ENCODE results near the gene PTCH1. TPM values are rescaled to one million over a fixed set of nuclear protein-coding genes. Genes with fewer than 3 reads are reported as not detected.

The PTCH1 gene
- total RNA-seq, 1 donor from 2014 or later, result 8.3 TPM

- no peak for DNase-seq
Observed at GRCh38 chr9:95497772-95498171, 19.0 kb downstream of the PTCH1 start.

DNA sequence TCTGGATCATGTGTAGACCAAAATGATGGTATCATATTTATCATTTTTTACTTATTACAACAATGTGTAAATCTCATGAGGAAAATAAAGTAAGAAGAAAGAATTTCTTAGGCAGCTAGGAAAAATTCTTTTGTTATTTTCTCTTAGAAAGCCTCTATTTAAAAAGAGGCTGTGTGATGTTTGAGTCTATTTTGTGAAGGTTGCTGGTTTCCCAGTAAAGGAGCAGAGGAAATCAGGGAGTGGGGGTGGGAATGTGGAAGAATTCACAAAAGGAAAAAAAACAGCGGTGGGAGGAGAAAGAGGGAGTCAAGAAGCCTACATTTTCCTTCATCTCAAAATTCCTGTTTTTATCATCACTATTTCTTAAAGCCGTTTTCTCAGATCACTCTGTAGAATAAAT, 20.1 kb downstream of the PTCH1 start:
- no peak for DNase-seq

DNA sequence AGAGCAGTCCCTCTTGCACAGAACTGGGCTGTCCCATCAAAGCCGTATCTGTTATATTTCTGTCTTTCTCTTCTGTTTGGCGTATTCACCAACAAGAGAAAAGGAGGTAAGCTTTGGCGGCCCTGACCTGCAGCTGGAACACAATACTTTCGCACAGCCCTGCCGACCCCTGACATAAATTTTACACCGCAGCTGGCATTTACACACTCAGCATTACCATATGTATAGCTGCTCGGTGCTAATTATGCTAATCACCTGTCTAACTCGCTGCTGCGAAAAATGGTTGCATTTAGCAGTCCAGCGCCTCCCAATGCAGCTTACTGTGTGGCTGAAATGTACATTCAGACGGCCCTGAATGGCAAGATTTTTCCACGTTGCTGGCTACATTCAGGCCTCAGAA, 20.8 kb downstream of the PTCH1 start:
- no peak for DNase-seq

- DNase-seq, result no peak
Observed at GRCh38 chr9:95495529-95495928, 21.2 kb downstream of the PTCH1 start.

GRCh38 chr9:95494416-95495371, 22.1 kb downstream of the PTCH1 start:
- no peak for DNase-seq

GRCh38 chr9:95494022-95494415, 22.8 kb downstream of the PTCH1 start:
- peak; percentile 46 for DNase-seq

DNA sequence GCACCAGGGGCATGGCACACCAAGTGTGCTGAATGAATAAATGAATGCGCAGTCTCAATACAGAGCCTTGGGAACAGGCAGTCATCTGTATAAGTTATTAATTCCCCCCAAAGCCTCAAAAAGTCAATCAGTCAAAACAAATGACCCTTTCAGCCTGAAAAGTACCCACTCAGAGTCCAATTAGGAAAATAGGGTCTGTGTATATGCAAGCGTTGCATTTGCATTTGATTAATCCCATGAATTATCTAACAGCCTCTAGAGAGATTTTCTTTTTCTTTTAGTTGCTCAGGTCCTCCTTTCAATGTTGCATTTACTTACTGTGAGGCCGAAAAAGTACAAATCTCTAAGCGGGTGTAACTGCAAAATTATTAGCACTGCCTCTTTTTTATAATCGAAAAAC, 23.4 kb downstream of the PTCH1 start:
- DNase-seq, result no peak

GRCh38 chr9:95491543-95492320, 25.0 kb downstream of the PTCH1 start:
- no peak for DNase-seq

DNA sequence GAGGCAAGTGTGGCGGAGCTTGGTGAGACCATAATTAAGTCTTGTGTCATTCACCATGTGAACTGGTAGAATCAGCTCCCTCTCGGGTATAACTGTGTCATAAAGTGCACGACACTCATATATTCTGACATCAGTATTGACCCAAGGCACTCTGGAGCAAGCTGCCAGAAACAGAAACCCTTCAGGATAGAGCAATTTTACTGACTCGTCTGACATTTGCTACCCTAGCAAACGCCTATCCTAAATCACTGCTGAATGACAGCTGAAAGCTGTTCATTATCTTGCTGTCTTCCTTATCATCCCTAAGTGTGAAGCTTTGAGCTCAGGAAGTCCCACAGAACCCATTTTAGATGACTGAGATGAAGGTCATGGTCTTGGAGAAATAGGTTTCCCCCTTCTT, 27.8 kb downstream of the PTCH1 start:
- no peak for DNase-seq

GRCh38 chr9:95486318-95486717, 30.5 kb downstream of the PTCH1 start:
- no peak for DNase-seq

DNA sequence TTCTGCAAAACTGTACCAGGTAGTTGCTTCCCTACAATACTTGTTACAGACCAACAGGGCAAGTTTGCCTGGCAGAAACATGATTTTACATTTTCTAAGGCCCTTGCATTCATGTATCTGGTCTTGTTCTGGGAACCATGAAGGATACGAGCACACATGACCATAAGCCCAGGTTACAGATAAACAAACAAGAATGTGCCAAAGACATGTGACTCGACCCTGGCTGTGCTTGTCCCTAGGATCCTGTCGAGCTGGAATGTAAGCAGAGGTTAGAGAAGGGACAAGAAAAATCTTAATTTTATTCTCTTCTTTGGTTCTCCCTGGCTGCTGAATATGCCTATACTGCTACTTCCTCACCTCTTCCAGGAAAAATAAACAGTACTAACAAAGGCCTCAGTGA, 32.5 kb downstream of the PTCH1 start:
- no peak for DNase-seq

- no peak for DNase-seq
Observed at GRCh38 chr9:95483431-95483830, 33.3 kb downstream of the PTCH1 start.

DNA sequence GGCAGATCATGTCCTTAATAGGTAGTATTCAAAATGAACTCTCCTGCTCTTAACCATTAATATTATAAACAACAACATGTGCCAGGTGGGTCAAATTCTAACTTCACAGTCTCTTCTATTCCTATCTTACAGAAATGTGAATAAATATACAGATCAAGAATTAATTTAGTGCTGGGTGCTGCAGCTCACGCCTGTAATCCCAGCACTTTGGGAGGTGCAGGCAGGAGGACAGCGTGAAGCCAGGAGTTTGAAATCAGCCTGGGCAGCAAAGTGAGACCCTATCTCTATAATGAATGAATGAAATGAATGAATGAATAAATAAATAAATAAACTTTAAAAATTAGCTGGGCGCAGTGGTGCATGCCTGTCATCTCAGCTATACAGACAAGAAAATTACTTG, 34.1 kb downstream of the PTCH1 start:
- no peak for DNase-seq

DNA sequence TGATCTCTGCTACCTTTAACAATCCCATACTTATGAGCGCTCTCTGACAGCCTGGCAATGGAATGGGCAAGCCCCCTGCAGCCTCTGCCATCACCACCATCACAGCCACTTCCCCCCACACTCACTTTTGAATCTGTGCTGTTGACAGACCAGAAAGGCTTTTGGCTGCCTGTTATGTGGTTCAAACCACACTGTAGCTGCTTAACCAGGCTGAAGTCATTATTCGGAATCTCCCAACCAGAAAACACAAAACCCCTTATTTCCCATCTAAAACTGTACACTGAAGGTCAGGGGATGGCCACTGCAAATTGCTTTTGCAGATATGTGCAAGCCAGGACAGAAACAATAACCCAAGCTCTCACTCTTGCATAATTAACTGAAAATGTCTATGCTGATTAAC, 35.8 kb downstream of the PTCH1 start:
- DNase-seq, result no peak

GRCh38 chr9:95480346-95480745, 36.4 kb downstream of the PTCH1 start:
- no peak for DNase-seq

GRCh38 chr9:95479330-95479729, 37.4 kb downstream of the PTCH1 start:
- DNase-seq, result no peak

GRCh38 chr9:95478335-95478734, 38.4 kb downstream of the PTCH1 start:
- DNase-seq, result no peak

DNA sequence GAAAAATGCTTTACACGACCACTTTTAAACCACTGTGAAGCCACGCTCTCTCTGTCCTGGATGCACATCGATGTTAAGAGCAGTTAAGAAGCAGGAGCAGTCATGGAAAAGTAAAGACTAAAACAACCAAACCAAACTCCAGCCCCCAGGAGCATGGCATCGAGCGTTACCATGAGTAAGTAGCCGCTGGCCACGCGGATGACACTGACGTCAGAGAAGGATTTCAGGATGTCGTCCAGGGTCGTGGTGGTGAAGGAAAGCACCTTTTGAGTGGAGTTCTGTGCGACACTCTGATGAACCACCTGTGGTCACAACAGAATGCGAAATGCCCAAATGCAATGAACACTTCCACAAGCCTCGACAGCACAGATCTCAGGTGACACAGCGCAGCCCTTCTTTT, 38.9 kb downstream of the PTCH1 start:
- no peak for DNase-seq

DNA sequence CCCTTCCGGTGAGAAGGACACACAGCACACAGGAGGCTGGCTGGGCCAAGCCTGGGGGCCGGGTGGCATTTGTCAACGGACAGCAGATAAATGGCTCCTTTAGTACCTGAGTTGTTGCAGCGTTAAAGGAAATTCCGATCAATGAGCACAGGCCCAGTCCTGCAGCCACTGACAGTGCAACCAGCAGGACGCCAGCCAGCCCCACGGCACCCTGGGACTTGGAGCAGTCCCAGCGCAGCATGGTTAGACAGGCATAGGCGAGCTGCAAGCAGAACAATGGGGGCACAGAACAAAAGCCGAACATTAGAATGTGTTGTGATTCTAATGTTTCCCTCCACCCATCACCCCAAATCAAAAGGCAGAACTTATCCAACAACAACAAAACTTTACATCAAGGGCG, 39.3 kb downstream of the PTCH1 start:
- peak; percentile 53 for DNase-seq

- DNase-seq, result no peak
Observed at GRCh38 chr9:95468791-95469190, 48.0 kb downstream of the PTCH1 start.

- DNase-seq, result no peak
Observed at GRCh38 chr9:95465115-95465514, 51.7 kb downstream of the PTCH1 start.

DNA sequence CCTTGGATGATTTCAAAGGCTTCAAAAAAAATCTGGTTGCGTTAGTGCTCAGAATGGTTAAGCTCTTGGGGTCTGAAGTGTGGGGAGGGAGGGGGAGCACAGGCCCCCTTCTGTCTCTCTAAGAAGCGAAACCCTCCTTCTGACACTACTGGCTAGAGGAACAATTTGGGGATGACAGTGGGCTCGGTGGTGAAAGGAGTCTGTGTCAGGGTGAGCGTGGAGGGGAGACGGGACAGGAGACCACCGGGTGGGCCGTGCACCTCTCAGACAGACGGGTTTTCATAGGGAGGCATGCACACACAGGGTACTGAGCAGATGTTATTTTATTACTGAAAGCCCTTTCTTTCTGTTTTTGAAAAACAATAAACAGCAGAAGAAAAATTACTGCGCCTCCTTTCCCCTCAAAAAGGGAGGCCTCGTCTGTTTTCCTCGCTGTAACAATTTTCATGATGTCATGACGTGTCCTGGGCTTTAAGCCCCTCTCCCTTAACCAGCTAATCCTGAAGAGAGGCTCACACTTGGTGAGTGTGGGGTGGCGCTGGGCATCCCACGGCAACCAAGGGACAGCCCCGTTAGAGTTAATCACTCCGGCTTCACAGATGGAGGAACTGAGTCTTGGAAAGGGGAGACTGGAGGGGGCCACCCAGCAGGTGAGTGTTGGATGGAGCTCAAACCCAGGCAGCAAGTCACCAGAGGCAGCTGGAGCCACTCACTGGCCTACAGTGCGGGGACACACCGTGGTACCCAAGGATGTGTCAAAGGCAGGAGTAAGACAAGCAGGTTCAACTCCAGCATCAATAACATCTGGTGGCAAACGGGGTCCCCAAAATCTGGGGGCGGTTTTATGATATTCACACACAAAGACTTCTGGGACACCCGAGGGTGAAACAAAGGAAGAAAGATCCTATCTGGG, 53.4 kb downstream of the PTCH1 start:
- no peak for DNase-seq
